Fibroblast of skin of abdomen (primary cell): Measurements from ENCODE around the gene TTLL4. TPM values are rescaled to one million over a fixed set of nuclear protein-coding genes. Genes with fewer than 3 reads are reported as not detected.

Experiments
- DNase-seq: peaks from one replicate; pipeline ENCODE4 v3.0.0-alpha.2; 2013
- polyA plus RNA-seq, 2 experiments: library from polyadenylated mRNA; unstranded; fragments of 120-200 nt; gene quantifications; one replicate each; pipeline ENCODE4 v1.2.1, GENCODE V29; 2013; ENCODE audit not compliant: insufficient read length in 2 of 2

The TTLL4 gene, protein sequence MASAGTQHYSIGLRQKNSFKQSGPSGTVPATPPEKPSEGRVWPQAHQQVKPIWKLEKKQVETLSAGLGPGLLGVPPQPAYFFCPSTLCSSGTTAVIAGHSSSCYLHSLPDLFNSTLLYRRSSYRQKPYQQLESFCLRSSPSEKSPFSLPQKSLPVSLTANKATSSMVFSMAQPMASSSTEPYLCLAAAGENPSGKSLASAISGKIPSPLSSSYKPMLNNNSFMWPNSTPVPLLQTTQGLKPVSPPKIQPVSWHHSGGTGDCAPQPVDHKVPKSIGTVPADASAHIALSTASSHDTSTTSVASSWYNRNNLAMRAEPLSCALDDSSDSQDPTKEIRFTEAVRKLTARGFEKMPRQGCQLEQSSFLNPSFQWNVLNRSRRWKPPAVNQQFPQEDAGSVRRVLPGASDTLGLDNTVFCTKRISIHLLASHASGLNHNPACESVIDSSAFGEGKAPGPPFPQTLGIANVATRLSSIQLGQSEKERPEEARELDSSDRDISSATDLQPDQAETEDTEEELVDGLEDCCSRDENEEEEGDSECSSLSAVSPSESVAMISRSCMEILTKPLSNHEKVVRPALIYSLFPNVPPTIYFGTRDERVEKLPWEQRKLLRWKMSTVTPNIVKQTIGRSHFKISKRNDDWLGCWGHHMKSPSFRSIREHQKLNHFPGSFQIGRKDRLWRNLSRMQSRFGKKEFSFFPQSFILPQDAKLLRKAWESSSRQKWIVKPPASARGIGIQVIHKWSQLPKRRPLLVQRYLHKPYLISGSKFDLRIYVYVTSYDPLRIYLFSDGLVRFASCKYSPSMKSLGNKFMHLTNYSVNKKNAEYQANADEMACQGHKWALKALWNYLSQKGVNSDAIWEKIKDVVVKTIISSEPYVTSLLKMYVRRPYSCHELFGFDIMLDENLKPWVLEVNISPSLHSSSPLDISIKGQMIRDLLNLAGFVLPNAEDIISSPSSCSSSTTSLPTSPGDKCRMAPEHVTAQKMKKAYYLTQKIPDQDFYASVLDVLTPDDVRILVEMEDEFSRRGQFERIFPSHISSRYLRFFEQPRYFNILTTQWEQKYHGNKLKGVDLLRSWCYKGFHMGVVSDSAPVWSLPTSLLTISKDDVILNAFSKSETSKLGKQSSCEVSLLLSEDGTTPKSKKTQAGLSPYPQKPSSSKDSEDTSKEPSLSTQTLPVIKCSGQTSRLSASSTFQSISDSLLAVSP
- polyA plus RNA-seq (2013, experiment 1 of 2; ENCODE audit: insufficient read length): 20.9 TPM
- 21.0 TPM for polyA plus RNA-seq (2013, experiment 2 of 2; ENCODE audit: insufficient read length)

DNA sequence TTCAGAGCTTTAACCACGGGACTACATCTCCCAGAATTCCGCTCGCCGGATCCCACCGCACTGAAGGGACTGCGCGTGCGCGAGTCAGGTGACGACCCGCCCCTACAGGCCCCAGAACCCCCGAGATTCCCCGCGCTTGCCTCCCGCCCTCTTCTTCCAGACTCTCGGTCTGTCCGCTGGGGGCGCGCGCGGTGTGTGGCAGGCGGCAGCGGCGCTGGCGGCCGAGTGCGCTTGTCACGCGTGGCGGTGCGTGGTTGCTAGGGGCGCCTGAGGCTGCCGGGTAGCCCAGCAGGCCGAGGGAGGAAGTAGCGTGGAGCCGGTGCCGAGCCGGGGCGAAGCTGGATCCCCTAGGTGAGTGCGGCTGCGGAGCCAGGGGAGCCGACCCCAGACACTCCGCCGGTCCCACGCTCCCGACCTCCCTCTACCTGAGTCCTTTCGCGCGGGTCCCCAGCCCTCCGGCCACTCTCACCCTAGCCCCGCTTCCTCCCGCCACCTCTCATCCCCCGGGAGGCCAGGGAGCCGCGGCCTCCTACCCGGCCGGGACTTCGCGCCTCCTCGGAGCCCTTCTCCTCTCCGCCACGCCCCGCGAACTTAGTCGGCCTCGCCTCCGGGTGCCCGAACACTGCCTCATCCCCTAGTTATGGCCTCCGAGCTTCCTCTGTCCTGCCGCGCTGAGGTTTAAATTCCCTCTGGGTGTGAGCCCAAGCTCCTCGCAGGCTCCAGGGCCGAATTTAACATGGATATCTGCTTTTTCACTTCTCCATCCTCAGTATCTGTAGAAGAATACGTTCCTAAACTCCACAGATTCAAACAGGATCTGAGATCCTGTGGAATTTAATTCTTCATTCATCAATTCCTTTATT lies at the start of gene TTLL4:
Gene TTLL4 (plus strand): TSS at position 149 of the 863 bp plus-strand sequence. CDS start 26,842 bp downstream, outside the sequence.
- peak; percentile 96 for DNase-seq

DNA sequence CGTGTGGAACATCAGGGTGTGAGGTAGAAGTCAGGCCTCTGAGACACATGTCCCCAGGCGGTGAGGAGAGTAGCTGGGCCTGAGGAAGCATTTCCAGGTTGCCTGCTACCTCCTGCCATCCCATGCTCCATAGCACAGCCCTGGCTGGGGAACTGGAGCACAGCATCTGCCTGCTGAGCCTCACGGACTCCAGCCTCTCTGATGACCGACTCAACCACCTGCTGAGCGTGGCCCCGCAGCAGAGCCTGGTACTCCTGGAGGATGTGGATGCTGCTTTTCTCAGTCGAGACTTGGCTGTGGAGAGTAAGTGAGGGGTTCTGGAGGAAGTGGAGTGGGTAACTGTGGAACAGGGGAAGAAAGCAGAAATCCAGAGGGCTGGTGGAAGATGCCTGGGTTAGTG lies 48.3 kb upstream of the TTLL4 start:
- DNase-seq: no peak

DNA sequence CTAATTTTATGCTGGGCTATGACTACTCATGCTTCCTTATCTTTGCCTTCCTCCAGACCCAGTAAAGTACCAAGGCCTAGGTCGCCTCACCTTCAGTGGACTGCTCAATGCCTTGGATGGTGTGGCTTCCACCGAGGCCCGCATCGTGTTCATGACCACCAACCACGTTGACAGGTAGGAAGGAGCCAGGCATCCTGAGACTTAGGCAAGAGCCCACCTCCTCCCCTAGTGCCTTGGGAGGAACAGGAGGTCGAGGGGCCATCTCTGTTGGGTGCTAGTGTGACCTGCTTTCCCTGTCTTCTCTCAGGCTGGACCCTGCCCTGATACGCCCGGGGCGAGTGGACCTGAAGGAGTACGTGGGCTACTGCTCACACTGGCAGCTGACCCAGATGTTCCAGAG lies 47.8 kb upstream of the TTLL4 start:
- DNase-seq: no peak

DNA sequence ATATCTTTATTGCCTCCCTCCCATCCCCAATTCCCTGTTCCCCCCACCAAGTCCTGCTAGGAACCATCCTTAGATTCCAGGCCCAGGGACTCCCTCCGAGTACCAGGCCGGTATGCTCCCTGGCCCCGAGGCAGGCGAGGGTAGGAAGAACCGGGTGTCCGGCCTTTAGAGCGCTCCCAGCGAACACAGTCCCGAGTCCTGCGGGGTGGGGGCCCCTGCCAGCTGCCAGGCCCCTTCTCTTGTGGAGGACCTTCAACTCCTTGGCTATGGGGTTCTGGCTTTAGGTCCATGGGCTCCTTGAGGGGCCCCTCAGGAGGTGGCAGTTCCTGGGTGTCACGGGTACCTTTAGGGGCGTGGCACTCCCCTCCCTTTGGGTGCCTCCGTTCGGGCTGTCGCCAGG lies 46.7 kb upstream of the TTLL4 start:
- no peak for DNase-seq

DNA sequence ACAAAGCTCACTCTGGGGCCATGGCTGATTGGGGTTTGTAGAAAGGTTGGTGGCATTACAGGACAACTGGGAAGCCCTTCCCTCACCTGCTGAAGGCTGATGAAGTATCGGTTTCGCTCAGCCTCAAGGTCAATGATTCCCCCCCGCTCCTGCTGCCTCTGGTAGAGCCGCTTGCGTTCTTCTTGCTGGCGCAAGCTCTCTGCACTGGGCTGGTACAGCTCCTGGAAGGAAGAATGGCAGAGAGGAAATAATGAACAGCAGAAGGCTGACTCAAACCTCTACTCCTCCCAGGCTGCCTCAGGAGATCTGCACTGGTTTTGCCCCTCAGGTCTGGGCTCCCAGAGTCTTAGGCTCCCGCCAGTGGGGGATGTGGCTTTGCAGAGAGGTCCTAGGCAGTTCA lies 46.0 kb upstream of the TTLL4 start:
- DNase-seq: no peak

DNA sequence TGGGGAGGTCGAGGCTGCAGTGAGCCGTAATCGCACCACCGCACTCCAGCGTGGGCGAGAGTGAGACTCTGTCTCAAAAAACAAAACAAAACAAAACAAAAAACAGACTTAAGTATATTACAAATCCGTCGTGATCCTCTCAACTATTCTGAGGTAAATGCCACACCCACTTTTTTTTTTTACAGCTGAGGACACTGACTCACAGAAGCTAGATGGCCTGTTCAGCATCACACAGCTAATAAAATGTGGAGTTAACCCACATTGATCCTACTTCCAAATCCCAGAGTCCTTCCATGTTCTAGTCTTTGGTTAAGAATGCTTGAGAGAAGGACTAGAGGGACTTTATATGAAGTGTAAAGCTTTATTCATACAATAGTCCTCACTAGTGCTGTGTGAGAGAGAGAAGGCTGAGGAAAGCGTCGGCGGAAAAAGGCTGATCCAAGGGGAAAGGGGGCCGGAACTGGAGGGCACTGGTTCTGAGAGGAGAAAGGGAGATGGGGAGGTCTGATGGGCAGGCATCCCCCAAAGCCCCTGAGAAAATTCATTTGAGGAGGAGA lies 39.5 kb upstream of the TTLL4 start:
- DNase-seq: no peak

DNA sequence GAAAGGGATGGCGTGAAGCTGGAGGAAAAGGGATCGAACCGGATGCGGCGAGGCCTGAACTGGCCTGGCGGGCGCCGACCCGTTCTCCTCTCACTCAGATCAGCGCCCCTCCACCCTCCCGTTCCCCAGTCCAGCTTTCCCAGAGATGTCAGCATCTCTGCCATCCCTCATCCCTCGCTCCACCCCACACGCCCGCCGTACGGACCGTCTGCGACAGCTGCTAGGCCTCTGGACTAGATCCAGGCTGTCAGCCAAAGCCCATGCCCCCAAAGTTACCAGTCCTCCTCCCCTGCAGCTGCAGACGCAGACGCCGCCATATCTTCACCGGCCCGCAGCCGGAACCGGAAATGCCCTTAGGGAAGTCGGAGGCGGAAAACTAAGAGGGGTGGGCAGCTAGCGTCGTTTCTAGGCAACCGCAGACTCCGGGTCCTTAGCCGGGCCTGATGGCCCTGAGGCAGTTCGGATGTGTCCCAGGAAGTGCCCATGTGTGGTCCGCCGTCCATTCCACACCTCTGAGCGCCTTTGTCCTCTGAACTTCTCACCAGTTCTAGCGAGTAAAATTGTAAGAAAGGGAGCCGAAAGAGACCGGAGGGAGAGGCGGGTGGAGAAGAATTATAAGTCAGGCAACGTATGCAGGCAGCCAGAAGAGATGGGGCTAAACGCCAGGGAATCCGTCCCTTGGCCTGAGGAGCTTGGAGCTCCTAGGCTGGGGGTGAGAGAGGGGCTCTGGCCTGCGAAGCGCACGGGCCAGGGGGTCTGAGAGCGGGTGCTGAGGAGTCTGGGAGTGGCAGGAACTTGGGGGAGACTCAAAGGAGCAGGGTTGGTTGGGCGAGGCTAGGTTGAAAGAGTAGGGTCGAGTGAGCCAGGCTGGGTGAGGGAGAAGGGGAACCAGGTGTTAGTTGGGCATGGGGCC lies 38.7 kb upstream of the TTLL4 start, which contains the start of the genes RNF25 and STK36:
Gene RNF25 (minus strand): TSS at position 349 of the 913 bp plus-strand sequence. CDS start 32 bp downstream, at position 317.
Gene STK36 (plus strand): TSS at position 433 of the 913 bp plus-strand sequence. CDS start 744 bp downstream, outside the sequence.
- peak; percentile 91 for DNase-seq

DNA sequence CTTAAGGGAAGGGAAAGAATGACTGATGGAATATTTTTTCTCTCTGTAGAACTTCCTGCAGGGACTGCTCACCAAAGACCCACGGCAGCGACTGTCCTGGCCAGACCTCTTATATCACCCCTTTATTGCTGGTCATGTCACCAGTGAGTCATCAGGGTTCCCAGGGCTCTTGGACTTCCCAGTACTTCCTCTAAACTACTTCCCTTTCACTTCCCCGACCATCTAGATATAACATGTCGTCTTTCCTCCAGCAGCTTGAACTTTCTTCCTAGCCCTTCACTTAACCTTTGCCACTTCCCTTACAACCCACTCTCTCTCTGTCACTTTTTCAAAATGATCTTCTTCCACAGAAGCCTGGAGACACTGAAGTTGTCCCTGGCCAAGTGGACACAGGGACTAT lies 31.5 kb upstream of the TTLL4 start:
- no peak for DNase-seq

DNA sequence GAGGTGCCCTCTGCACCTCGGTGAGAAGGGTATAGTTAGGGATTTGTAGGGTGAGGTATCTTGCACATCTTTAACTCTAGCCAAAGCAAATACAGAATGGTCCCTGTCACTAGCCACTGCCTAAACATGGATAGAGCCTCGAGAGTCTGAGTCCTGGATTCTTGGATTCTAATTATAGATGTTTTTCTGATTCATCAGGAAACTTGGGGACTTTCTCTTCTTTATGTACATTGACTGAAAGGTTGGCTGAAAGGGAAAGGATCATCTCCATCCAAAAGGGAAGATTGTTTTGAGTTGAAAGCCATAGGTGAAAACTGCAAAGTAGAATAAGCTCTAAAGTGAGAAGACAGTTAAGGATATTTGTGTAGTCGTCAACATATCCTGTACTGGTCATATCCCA lies 30.6 kb upstream of the TTLL4 start:
- no peak for DNase-seq

DNA sequence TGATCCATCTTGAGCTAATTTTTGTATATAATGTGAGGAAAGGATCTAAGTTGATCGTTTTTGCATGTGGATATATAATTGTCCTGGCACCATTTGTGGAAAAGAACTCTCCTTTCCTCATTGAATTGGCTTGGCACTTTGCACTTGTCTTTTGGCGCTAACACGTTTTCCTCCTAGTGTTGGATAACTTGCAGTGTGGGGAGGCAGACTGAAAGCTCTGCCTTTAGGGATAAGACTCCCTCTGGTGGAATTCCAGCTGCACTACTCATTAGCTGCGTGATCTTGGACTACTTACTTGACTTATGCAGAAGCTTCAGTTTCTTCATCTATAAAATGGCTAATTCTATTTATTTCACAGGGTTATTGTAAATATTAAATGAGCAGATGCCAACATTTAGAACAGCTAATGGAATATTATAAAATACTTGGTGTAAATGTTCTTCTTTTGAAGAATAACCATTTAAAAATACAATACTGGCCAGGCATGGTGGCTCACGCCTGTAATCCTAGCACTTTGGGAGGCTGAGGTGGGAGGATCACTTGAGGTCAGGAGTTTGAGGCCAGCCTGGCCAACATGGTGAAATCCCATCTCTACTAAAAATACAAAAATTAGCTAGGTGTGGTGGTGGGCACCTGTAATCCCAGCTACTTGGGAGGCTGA lies 23.1 kb upstream of the TTLL4 start:
- DNase-seq: peak; percentile 72

DNA sequence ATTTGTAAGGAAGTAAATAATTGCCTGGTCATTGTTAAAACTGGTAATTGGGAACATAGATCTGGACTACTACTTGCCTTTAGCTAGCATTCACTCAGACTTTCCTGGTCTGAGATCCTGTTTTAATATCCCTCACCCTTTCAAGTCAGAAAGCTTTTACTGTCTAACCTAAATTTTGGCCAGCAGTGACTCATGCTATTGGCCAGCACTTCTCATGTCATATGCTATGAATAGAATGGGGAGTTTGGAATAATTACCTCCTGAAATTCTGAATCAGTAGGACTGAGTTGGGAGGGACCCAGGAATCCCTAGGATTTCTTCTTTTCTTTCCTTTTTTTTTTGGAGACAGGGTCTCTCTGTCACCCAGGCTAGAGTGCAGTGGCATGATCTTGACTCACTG lies 19.4 kb upstream of the TTLL4 start:
- DNase-seq: peak; percentile 37

DNA sequence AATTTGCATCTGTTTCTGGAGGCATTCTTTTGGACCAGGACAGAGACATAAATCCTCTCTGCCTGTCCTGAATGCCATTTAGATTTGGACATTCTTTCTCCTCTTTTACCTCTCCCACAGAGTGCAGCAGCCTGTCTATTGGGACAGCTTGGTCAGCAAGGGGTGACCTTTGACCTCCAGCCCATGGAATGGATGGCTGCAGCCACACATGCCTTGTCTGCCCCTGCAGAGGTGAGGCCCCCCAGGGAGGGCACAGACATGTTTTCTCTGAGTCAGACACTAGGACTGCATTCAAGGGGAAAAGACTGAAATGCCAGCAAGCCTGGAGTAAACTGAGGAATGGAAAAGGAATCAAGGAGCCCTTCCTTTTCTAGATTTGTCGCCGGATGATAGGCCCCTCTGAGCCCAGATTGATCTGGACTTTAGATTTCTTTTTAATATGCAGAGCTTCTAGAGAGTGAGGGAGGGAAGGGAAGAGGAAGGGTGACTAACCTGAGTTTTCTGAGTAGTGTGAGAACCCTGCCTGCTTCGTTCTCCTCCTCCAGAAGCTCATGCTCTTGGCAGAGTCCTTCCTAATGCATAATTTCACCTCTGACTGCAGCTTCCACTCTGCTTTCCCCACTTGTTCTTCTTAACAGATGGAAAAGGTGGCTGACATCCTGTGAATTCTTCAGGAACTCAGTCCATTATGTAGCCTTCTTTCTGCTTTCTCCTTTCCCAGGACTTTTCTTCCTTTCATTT lies 16.1 kb upstream of the TTLL4 start:
- no peak for DNase-seq

DNA sequence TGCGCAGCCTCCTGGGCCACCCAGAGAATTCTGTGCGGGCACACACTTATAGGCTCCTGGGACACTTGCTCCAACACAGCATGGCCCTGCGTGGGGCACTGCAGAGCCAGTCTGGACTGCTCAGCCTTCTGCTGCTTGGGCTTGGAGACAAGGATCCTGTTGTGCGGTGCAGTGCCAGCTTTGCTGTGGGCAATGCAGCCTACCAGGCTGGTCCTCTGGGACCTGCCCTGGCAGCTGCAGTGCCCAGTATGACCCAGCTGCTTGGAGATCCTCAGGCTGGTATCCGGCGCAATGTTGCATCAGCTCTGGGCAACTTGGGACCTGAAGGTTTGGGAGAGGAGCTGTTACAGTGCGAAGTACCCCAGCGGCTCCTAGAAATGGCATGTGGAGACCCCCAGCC lies 11.8 kb upstream of the TTLL4 start:
- no peak for DNase-seq

DNA sequence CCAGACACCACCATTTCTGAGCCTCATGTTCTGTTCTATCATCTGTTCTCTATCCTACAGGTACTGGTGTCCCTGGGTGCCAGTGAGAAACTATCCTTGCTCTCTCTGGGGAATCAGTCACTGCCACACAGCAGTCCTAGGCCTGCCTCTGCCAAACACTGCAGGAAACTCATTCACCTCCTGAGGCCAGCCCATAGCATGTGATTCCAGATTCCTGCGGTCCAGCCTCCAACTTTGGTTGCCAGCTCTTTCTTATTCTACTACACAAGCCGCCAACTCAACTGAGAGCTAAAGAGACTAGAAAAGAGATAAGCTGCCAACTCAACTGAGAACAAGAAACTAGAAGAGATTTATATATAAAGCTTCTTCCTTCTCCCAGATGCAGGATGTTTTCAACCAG lies 8.8 kb upstream of the TTLL4 start:
- no peak for DNase-seq

DNA sequence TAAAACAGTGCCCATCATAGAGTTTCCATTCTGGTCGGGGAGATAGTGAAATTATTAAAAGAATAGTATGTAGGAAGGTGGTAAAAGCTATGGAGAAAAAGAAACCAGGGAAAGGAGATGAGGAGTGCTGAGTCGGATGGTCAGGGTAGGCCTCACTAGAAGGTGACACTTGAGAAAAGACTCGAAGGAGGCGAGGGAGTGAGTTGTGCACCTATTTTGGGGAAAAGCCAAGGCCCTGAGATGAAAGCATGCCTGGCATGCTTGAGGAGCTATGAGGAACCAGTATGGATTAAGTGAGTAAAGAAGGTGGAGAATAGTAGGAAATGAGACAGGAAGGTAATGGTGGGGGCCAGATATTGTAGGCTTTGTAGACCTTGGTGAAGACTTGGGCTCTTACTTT lies 7.3 kb upstream of the TTLL4 start:
- DNase-seq: no peak

DNA sequence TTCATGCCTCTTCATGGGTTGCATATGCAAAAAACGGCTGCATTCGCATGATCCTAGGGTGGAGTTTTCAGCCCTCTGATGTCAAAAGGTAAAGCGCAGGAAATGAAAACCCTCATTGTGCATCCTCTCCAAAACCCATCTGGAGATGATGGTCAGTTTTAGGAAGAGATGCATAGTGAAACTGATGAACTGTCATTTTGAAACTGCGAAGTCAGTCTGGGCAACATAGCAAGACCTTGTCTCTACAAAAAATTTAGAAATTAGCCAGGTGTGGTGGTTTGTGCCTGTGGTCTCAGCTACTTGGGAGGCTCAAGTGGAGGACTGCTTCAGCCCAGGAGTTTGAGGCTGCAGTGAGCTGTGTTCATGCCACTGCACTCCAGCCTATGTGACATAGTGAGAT lies 2.5 kb upstream of the TTLL4 start:
- no peak for DNase-seq

DNA sequence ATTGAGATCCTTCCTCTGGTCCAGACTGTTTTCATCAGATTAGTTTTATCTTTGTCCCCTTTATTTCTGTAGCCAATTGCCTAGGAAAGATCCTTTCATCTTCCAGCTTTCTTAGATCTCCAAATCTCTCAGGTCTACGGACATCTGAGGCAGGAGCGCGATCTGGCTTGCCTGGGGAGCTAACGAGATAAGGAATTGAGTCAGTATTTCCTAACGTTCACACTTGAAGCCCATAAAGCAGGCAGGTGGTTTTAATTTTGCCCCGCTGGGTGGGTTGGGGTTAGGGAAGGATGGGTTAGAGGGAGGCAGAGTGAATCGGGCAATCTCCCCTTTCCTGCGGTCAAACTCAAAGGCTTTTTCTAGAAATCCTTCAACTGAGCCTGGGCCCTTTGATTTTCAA lies 727 bp upstream of the TTLL4 start:
- DNase-seq: no peak

DNA sequence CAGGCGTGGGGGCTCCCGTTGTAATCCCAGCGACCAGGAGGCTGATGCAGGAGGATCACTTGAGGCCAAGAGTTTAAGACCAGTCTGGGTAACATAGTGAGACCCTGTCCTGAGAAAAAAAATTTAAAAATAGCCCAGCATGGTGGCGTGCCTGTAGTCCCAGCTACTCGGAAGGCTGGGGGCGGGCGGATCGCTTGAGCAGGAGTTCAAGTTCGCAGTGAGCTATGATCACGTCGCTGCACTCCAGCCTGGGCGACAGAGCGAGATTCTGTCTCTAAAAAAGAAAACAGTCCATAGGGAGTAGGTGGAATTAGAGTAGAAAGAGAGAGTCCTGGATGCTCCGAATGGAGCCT lies 325 bp upstream of the TTLL4 start:
- DNase-seq: no peak

DNA sequence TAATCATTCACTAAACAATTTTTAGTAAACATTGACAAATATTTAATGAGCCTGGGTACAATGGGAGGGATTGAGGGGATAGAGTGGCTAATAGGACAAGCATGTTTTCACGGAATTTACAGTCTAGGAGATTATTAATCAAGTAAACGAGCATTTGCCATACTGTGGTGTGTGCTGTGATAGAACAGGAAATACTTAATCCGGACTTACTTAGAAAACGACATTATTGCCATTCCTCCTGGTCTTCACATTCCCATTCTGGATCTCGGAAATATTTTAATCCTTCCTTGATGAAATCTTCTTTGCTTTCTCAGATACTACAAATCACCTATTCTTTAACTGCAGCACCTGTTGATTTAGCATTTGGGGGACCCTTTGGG lies 905 bp downstream of the TTLL4 start:
- DNase-seq: peak; percentile 58
